Vagina (tissue), 2 donors: ENCODE measurements around the gene ZNF407. TPM values are rescaled to one million over a fixed set of nuclear protein-coding genes. Genes with fewer than 3 reads are reported as not detected.

Experiments used
- DNase-seq, 2 donors: peaks; one replicate each; pipeline ENCODE4 v3.0.0-alpha.2; 2017; ENCODE audit errors: extremely low spot score in 2 of 2
- H3K27ac ChIP-seq: fragments of 200-600 bp; sonication (generic); one replicate; pipeline ENCODE4 v1.5.1; 2019
- H3K27me3 ChIP-seq: fragments of 200-600 bp; sonication (generic); one replicate; pipeline ENCODE4 v1.5.1; 2019
- H3K36me3 ChIP-seq, 2 donors: fragments of 200-600 bp; sonication (generic); one replicate each; pipeline ENCODE4 v1.5.1; 2017 to 2019
- H3K4me1 ChIP-seq: fragments of 200-600 bp; sonication (generic); one replicate; pipeline ENCODE4 v1.5.1; 2019
- H3K4me3 ChIP-seq, 2 donors: fragments of 200-600 bp; sonication (generic); 1 replicate in 1 of 2; 2 replicates in 1 of 2; pipeline ENCODE4 v1.5.1; 2016 to 2019
- H3K9me3 ChIP-seq: fragments of 200-600 bp; sonication (generic); one replicate; pipeline ENCODE4 v1.5.1; 2019
- CTCF ChIP-seq, 3 experiments: fragments of 450-650 bp in 2 of 3; fragments of 200-600 bp in 1 of 3; sonication (generic) in 1 of 3; IDR thresholded peaks; one replicate each; pipeline ENCODE4 v1.5.1; 2017 to 2019; ENCODE audit warnings: antibody characterized with exemption in 3 of 3, mild to moderate bottlenecking in 2 of 3, moderate library complexity in 2 of 3
- POLR2A ChIP-seq, 2 donors: fragments of 450-650 bp; IDR thresholded peaks; one replicate each; pipeline ENCODE4 v1.6.1; 2017; ENCODE audit warnings: antibody characterized with exemption in 2 of 2, mild to moderate bottlenecking in 2 of 2, moderate library complexity in 2 of 2
- POLR2AphosphoS5 ChIP-seq, 2 donors: sonication (generic); formaldehyde crosslinking; IDR thresholded peaks; one replicate each; pipeline ENCODE4 v1.9.0; 2017; ENCODE audit warnings: antibody characterized with exemption in 2 of 2, mild to moderate bottlenecking in 2 of 2, low read depth in 1 of 2; ENCODE audit not compliant: insufficient read depth in 1 of 2
- intact Hi-C: fragments of 100-400 bp; cut with DNase I; formaldehyde crosslinking; loops from one replicate; pipeline ENCODE4 v1.15.1; 2023
- total RNA-seq: library from RNA; depleted of rRNA; stranded (reverse); fragments of >200 nt; gene quantifications from one replicate; pipeline ENCODE4 v1.2.3, GENCODE V29; 2016

The ZNF407 gene
- total RNA-seq, 1 donor from 2014 or later = 15.5 TPM

DNA sequence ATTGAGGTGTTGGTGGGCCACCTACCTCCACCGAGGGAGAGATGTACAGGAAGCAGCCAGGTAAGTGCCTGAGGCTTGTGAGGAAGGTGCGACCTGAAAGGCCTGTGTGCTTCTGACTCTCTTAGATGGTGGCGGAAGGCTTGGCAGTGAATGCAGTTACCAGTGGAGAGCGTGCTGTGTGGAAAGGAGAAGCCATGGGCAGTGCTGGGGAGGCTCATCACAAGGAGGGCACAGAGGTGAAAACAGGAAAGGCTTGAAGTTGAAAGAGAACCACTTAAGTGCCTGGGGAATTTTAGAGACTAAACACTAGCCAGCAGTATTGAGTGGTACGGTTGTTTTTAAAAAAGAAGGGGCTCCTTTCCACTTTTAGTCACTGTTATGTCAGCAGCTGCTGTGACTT, 130.9 kb downstream of the ZNF407 start:
- H3K9me3 ChIP-seq = no peaks in the 10 kb centered on the region

GRCh38 chr18:74731097-74731496, 133.4 kb downstream of the ZNF407 start:
- intact Hi-C loops = no loop called here
- Histone ChIP-seq H3K4me1 (no peaks in the 10 kb centered on the region), H3K27me3 (no peaks in the 10 kb centered on the region), H3K4me3 (no peak overlapping the region), H3K27ac (no peak overlapping the region), H3K9me3 (no peaks in the 10 kb centered on the region), H3K36me3 (no peaks in the 10 kb centered on the region)
- TF ChIP-seq CTCF (IDR thresholded peaks at IDR 0.05) (no peak), POLR2A (IDR thresholded peaks at IDR 0.05) (no peak), POLR2AphosphoS5 (IDR thresholded peaks at IDR 0.05; ENCODE audit: insufficient read depth in 1 of 2, low read depth in 1 of 2) (no peak)
- no peak for DNase-seq

More for the DNA sequence above, 130.9 kb downstream of the ZNF407 start:
- Histone ChIP-seq H3K4me3 (no peak overlapping the region), H3K36me3 (no peaks in the 10 kb centered on the region), H3K27ac (no peak overlapping the region), H3K27me3 (no peaks in the 10 kb centered on the region), H3K4me1 (no peaks in the 10 kb centered on the region)
- TF ChIP-seq CTCF (IDR thresholded peaks at IDR 0.05) = no peak
- DNase-seq = no peak
- intact Hi-C loops = no loop called here

- H3K27ac ChIP-seq = no peak overlapping the region
- TF ChIP-seq POLR2AphosphoS5 (IDR thresholded peaks at IDR 0.05; ENCODE audit: insufficient read depth in 1 of 2, low read depth in 1 of 2) (no peak), CTCF (IDR thresholded peaks at IDR 0.05) (no peak), POLR2A (IDR thresholded peaks at IDR 0.05) (no peak)
- intact Hi-C loops = no loop called here
These were observed 134.7 kb downstream of the ZNF407 start for GRCh38 chr18:74732380-74732779.

GRCh38 chr18:74733598-74733997, 135.9 kb downstream of the ZNF407 start:
- H3K27ac ChIP-seq = no peak overlapping the region
- H3K27me3 ChIP-seq = no peaks in the 10 kb centered on the region
- H3K9me3 ChIP-seq = no peaks in the 10 kb centered on the region
- intact Hi-C loops = no loop called here
- no peak for TF ChIP-seq POLR2A (IDR thresholded peaks at IDR 0.05)
- TF ChIP-seq POLR2AphosphoS5 (IDR thresholded peaks at IDR 0.05; ENCODE audit: insufficient read depth in 1 of 2, low read depth in 1 of 2) = no peak
- TF ChIP-seq CTCF (IDR thresholded peaks at IDR 0.05) = no peak
- H3K4me1 ChIP-seq = no peaks in the 10 kb centered on the region
- H3K4me3 ChIP-seq = no peak overlapping the region
- no peak for DNase-seq
- no peaks in the 10 kb centered on the region for H3K36me3 ChIP-seq

More at GRCh38 chr18:74732380-74732779, 134.7 kb downstream of the ZNF407 start:
- Histone ChIP-seq H3K9me3 (no peaks in the 10 kb centered on the region), H3K4me3 (no peak overlapping the region), H3K4me1 (no peaks in the 10 kb centered on the region), H3K36me3 (no peaks in the 10 kb centered on the region), H3K27me3 (no peaks in the 10 kb centered on the region)
- no peak for DNase-seq

DNA sequence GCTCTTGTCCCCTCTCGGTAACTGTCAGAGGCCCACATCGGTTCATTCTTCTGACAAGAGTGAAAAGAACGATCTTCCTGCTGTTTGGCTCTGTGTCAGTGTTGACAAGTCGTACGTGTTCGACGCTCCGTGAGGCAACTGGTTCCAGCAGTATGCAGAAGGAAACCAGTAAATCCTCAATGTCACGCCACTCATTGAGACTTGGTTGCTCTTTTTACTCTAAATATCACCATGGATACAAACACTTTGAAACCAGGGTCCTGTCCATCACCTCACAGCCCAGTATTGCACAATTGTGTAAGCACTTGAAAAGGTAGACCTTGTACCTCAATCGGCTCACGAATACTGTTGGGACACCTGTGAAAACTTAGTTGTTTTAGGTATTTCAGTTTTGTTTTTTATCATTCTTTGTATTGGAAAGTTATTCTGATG, 136.4 kb downstream of the ZNF407 start:
- Histone ChIP-seq H3K27me3 (no peaks in the 10 kb centered on the region), H3K36me3 (no peaks in the 10 kb centered on the region), H3K4me3 (no peak overlapping the region), H3K9me3 (no peaks in the 10 kb centered on the region), H3K27ac (no peak overlapping the region), H3K4me1 (no peaks in the 10 kb centered on the region)
- DNase-seq = no peak
- intact Hi-C loops = no loop called here
- TF ChIP-seq CTCF (IDR thresholded peaks at IDR 0.05) = no peak
- TF ChIP-seq POLR2A (IDR thresholded peaks at IDR 0.05) = no peak
- TF ChIP-seq POLR2AphosphoS5 (IDR thresholded peaks at IDR 0.05; ENCODE audit: insufficient read depth in 1 of 2, low read depth in 1 of 2) = no peak
